ENCODE measurements around the gene ILF3.

The ILF3 gene

DNA sequence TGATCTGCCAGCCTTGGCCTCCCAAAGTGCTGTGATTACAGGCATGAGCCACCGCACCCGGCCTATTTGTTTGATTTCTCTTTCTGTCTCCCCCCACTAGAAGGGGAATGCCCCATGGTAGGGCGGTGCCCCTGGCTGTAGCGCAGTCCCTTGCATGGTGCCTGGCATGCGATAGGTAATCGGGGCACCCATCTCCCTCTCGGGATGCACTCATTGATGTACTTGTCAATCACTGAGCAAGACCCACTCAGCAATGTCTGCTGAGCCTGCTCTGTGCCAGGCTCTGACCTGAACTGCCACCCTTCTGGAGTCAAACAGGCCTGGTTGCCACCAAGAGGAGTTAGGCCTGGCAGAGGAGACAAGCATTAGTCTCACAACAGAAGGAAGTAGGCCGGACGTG lies 83.6 kb downstream of the ILF3 start:
- Histone ChIP-seq H3K9ac (ENCODE audit: low read depth, low read length) (no peak overlapping the region), H3K36me3 (ENCODE audit: control insufficient read depth, insufficient read depth, low read length) (no peaks in the 10 kb centered on the region), H3K27ac (ENCODE audit: low read depth, low read length) (no peak overlapping the region)

DNA sequence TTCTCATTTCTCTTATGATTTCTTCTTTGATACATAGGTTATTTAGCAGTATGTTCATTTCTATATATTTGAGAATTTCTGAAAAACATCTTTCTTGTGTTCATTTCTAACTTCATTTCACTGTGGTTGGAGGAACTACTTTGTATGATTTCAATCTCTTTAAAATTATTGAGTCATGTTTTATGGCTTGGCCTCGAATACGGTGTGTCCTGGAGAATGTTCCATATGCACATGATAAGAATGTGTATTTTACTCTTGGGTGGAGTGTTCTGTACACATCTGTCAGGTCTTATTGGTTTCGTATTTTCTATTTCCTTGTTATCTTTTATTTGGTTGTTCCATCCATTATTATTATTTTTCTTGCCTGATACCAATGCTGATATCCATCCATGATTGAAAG lies 86.7 kb downstream of the ILF3 start:
- no peak overlapping the region for H3K9ac ChIP-seq (ENCODE audit: low read depth, low read length)
- H3K9me3 ChIP-seq (ENCODE audit: control insufficient read depth, insufficient read depth, low read length), result no peaks in the 10 kb centered on the region
- H3K36me3 ChIP-seq (ENCODE audit: control insufficient read depth, insufficient read depth, low read length), result no peaks in the 10 kb centered on the region
- H3K4me1 ChIP-seq (ENCODE audit: control insufficient read depth, insufficient read depth, low read length), result peaks cover 3% of the 10 kb centered on the region
- no peak overlapping the region for H3K4me3 ChIP-seq (ENCODE audit: low read depth, low read length)
- no peak overlapping the region for H3K27ac ChIP-seq (ENCODE audit: low read depth, low read length)
- H3K27me3 ChIP-seq (ENCODE audit: control insufficient read depth, insufficient read depth, low read length), result no peaks in the 10 kb centered on the region

More for the DNA sequence above, 83.6 kb downstream of the ILF3 start:
- H3K4me3 ChIP-seq (ENCODE audit: low read depth, low read length), result no peak overlapping the region
- H3K4me1 ChIP-seq (ENCODE audit: control insufficient read depth, insufficient read depth, low read length), result peaks cover 3% of the 10 kb centered on the region; the same call in 1 of the 2 replicates
- H3K27me3 ChIP-seq (ENCODE audit: control insufficient read depth, insufficient read depth, low read length), result no peaks in the 10 kb centered on the region
- no peaks in the 10 kb centered on the region for H3K9me3 ChIP-seq (ENCODE audit: control insufficient read depth, insufficient read depth, low read length)

All from HUES48 (cell line).